T-helper 1 cell treated with Interleukin-12 subunit alpha and Interleukin-12 subunit beta and Interleukin-4 antibody, amounts not matched to agents 30 μg/mL and 1 μg/mL, for 36 hours (primary cell): ENCODE data around the gene ZNF438.
"Not testable (repeated sequence)": the region's sequence is repeated elsewhere in the genome, so short reads cannot be mapped to it uniquely, and the experiment has no call there.

ENCODE experiments used
- H3K27ac Mint-ChIP-seq: one replicate; pipeline ENCODE4 v1.8.0; 2021; ENCODE audit warnings: mild to moderate bottlenecking, mixed read lengths
- H3K27me3 Mint-ChIP-seq: one replicate; pipeline ENCODE4 v1.8.0; 2021; ENCODE audit warnings: low read depth, mixed read lengths
- H3K36me3 Mint-ChIP-seq: one replicate; pipeline ENCODE4 v1.8.0; 2021; ENCODE audit warnings: low read depth, mixed read lengths
- H3K4me1 Mint-ChIP-seq: one replicate; pipeline ENCODE4 v1.8.0; 2021; ENCODE audit warnings: low read depth, mixed read lengths
- H3K4me3 Mint-ChIP-seq: one replicate; pipeline ENCODE4 v1.8.0; 2021; ENCODE audit warnings: mild to moderate bottlenecking, moderate library complexity, mixed read lengths
- H3K9me3 Mint-ChIP-seq: one replicate; pipeline ENCODE4 v1.8.0; 2021; ENCODE audit warnings: mixed read lengths

ZNF438 gene

DNA sequence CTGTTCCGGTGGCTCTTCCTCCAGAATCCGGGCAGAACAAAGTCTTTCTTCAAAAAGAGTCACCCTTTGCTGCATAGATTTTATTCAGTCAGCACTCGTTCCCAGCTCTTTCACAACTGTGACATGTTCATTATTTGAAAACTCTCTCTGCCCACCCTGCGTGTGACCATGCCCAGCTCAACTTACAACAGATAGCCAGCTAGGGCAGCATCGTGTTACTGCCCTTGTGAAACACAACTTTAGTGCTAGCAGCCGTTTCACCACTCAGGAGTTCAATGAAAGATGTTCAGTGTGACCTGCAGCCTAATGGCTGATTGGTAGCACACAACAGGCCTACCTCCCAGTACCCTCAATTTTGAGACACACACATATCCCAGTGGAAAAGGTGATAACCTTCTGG, 57.9 kb downstream of the ZNF438 start:
- Mint-ChIP-seq H3K36me3 (peaks cover 5% of the 10 kb centered on the region), H3K27ac (no peak overlapping the region), H3K4me1 (peaks cover 7% of the 10 kb centered on the region), H3K9me3 (no peaks in the 10 kb centered on the region), H3K4me3 (no peak overlapping the region), H3K27me3 (no peaks in the 10 kb centered on the region)

DNA sequence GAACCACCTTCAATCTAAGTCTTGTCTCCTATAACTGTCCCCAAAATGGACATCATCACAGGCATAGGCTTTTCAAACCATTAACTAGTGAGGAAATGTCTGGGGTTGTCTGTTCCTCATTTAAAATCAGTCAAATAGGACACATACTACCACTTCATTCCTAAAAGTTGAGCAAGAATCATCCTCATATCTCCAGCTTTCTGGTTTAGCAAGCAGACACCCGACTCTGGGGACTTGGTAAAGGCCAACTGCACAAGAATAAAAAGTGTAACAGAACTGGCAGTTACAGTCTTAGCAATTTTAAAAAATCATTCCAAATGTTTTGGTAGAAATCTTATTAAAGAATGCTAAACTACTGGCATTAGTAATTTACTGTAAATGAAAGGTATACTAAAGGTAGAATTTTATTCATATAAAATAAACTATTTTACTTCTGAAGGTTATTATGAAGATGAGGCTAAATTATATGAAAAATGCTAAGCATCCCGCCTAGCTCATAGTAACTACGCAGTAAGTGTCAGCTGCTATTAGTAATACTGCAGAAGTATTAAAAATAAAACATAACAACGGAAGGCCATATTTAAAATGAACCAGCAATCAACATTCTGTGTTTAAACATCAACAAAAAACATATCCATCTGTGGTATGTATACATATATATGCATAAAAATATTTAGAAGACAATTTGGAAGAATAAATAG, 60.8 kb downstream of the ZNF438 start:
- no peak overlapping the region for H3K27ac Mint-ChIP-seq
- no peak overlapping the region for H3K4me3 Mint-ChIP-seq
- H3K36me3 Mint-ChIP-seq = peaks cover 5% of the 10 kb centered on the region
- no peaks in the 10 kb centered on the region for H3K9me3 Mint-ChIP-seq
- H3K4me1 Mint-ChIP-seq = peaks cover 7% of the 10 kb centered on the region
- no peaks in the 10 kb centered on the region for H3K27me3 Mint-ChIP-seq

GRCh38 chr10:30968711-30969110, 63.0 kb downstream of the ZNF438 start:
- no peaks in the 10 kb centered on the region for H3K9me3 Mint-ChIP-seq
- no peaks in the 10 kb centered on the region for H3K27me3 Mint-ChIP-seq
- peaks cover 12% of the 10 kb centered on the region for H3K4me1 Mint-ChIP-seq
- H3K4me3 Mint-ChIP-seq = no peak overlapping the region
- no peak overlapping the region for H3K27ac Mint-ChIP-seq
- H3K36me3 Mint-ChIP-seq = peaks cover 6% of the 10 kb centered on the region

DNA sequence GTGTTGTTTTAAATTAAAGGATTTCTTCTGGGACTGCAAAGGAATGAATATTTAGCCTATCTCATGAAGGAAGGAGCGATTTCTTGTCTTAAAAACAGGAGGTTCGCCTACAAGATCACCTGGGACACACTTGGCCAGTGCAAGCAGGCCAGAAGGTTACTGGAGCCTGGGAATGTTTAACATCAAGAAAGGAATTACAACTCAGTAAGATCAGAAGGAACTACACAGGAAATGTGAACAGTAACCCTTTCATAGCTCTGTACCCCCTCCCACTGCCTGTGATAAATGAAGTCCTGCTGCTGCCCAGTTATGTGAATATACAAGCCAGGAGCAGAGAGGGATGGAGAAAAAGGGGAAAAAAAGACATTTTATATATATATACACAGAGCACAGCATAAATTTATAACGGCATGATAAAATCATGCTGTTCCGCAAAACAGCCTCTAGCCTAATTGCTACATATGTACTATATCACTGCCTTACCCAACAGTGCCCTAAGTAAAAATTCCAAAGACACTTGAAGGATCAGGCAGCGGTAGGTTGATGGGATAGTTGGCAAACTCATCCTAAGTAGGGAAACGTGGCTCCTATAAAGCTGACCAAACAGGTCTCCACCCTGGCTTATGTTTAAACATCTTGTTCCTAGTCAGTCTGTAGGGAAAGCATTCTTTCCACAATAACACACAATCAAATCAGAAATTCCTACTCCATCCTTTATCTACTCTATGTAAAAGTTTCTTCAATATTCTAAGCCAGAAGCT, 63.8 kb downstream of the ZNF438 start:
- Mint-ChIP-seq H3K4me1 (peaks cover 12% of the 10 kb centered on the region), H3K27me3 (no peaks in the 10 kb centered on the region), H3K27ac (no peak overlapping the region), H3K4me3 (no peak overlapping the region), H3K36me3 (peaks cover 5% of the 10 kb centered on the region), H3K9me3 (no peaks in the 10 kb centered on the region)

DNA sequence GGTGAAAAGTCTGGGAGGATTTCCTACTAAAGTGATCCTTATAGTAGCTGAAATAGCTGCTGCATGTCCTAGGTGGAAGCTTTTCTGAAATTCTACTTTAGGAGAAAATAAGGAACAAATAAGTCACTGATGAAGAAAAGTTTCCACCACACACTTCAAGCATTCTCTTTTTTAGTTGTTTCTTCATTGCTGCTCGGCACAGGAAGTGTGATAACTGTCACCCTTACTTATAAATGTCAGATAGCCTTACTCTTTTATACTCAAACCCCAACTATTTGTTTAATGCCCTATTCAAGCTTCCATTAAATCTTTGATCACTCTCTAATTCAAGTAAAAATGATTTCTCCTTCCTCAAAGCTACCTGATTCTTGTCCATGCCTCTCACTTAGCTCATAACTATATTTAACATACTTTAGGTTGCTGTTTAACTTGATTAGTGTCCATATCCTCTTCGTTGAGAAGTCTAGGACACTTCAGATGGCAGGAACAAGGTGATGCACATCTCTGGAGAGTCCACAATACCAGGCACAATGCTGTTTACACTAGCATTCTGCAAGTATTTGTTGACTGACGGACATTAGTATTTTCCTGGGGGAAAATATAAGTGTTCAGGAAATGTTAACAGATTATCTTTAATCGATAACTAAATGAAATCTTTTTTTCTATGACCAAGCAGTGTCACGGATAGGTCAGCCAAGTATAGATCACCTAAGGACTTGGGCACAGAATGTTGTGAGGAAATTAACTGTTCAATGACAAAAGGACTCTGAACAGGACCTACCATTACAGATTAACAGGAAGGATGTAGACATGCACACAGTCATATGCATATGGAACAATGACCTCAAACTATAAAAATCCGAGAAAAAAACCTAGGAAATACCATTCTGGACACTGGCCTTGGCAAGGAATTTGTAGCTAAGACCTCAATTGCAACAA, 67.4 kb downstream of the ZNF438 start:
- peaks cover 6% of the 10 kb centered on the region for H3K4me1 Mint-ChIP-seq
- H3K36me3 Mint-ChIP-seq = peaks cover 4% of the 10 kb centered on the region
- peaks cover 3% of the 10 kb centered on the region for H3K9me3 Mint-ChIP-seq
- no peaks in the 10 kb centered on the region for H3K27me3 Mint-ChIP-seq
- no peak overlapping the region for H3K4me3 Mint-ChIP-seq
- H3K27ac Mint-ChIP-seq = peak overlapping the region; percentile 65

DNA sequence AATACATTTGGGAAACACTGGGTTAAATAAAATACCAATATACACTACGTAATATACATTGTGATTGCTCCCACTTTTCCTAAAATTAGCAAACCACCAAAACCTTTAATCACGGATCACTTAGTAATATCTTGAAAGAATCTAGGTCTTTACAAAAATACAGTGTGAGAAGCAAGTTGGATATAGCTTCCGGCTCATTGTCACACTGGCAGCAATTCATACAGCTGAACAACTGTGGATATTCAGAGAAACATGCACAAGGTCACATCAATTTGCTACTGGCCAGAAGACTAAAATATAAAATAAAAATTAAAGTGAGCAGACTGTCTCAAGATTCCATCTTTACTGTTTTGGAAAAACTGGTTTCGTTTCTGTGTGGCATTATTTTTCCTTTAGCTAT, 69.1 kb downstream of the ZNF438 start:
- Mint-ChIP-seq H3K4me1 (peaks cover 5% of the 10 kb centered on the region), H3K27ac (no peak overlapping the region)

DNA sequence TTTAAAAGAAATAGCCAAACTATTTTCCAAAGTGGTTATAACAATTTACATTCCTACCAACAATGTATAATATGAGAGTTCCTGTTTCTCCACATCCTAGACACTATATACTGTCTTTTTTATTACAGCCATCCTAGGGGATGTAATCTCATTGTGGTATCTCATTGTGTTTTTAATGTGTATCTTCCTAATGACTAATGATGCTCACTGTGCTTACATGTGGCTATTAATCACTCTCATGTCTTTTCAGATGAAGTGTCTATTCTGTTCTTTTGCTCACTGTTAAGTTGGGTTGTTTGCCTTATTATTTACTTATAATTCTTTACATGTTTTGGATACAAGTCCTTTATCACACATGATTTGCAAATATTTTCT, 71.8 kb downstream of the ZNF438 start:
- Mint-ChIP-seq H3K27me3 (no peaks in the 10 kb centered on the region), H3K4me1 (peaks cover 5% of the 10 kb centered on the region), H3K36me3 (peaks cover 2% of the 10 kb centered on the region), H3K27ac (no peak overlapping the region), H3K9me3 (peaks cover 15% of the 10 kb centered on the region), H3K4me3 (no peak overlapping the region)

More for the DNA sequence above, 69.1 kb downstream of the ZNF438 start:
- Mint-ChIP-seq H3K4me3 (no peak overlapping the region), H3K9me3 (peaks cover 7% of the 10 kb centered on the region), H3K27me3 (no peaks in the 10 kb centered on the region), H3K36me3 (peaks cover 4% of the 10 kb centered on the region)

DNA sequence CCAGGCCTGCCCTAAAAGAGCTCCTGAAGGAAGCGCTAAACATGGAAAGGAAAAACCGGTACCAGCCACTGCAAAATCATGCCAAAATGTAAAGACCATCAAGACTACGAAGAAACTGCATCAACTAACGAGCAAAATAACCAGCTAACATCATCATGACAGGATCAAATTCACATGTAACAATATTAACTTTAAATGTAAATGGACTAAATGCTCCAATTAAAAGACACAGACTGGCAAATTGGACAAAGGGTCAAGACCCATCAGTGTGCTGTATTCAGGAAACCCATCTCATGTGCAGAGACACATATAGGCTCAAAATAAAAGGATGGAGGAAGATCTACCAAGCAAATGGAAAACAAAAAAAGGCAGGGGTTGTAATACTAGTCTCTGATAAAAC, 82.4 kb downstream of the ZNF438 start:
- not testable (repeated sequence) for H3K27ac Mint-ChIP-seq, H3K4me3 Mint-ChIP-seq, H3K36me3 Mint-ChIP-seq, H3K4me1 Mint-ChIP-seq, H3K27me3 Mint-ChIP-seq
- H3K9me3 Mint-ChIP-seq = peaks cover 15% of the 10 kb centered on the region

GRCh38 chr10:30944005-30944404, 87.7 kb downstream of the ZNF438 start:
- no peak overlapping the region for H3K4me3 Mint-ChIP-seq
- peaks cover 11% of the 10 kb centered on the region for H3K9me3 Mint-ChIP-seq
- H3K36me3 Mint-ChIP-seq = peaks cover 11% of the 10 kb centered on the region
- H3K27me3 Mint-ChIP-seq = no peaks in the 10 kb centered on the region
- H3K4me1 Mint-ChIP-seq = no peaks in the 10 kb centered on the region
- no peak overlapping the region for H3K27ac Mint-ChIP-seq

- H3K27me3 Mint-ChIP-seq = no peaks in the 10 kb centered on the region
- no peak overlapping the region for H3K4me3 Mint-ChIP-seq
- no peaks in the 10 kb centered on the region for H3K4me1 Mint-ChIP-seq
- peaks cover 12% of the 10 kb centered on the region for H3K36me3 Mint-ChIP-seq
- H3K27ac Mint-ChIP-seq = no peak overlapping the region
- peaks cover 11% of the 10 kb centered on the region for H3K9me3 Mint-ChIP-seq
Measured at GRCh38 chr10:30943451-30943850, 88.2 kb downstream of the ZNF438 start.

- H3K9me3 Mint-ChIP-seq = peaks cover 6% of the 10 kb centered on the region
- peaks cover 10% of the 10 kb centered on the region for H3K36me3 Mint-ChIP-seq
- no peaks in the 10 kb centered on the region for H3K4me1 Mint-ChIP-seq
- H3K27ac Mint-ChIP-seq = no peak overlapping the region
- no peaks in the 10 kb centered on the region for H3K27me3 Mint-ChIP-seq
- H3K4me3 Mint-ChIP-seq = no peak overlapping the region
Measured at GRCh38 chr10:30940256-30940655, 91.4 kb downstream of the ZNF438 start.

GRCh38 chr10:30939643-30940251, 91.9 kb downstream of the ZNF438 start:
- Mint-ChIP-seq H3K36me3 (peaks cover 13% of the 10 kb centered on the region), H3K27me3 (no peaks in the 10 kb centered on the region), H3K9me3 (peaks cover 6% of the 10 kb centered on the region), H3K27ac (no peak overlapping the region), H3K4me1 (peaks cover 4% of the 10 kb centered on the region), H3K4me3 (no peak overlapping the region)

GRCh38 chr10:30935078-30935477, 96.6 kb downstream of the ZNF438 start:
- H3K36me3 Mint-ChIP-seq = peaks cover 11% of the 10 kb centered on the region
- H3K4me3 Mint-ChIP-seq = no peak overlapping the region
- H3K9me3 Mint-ChIP-seq = peaks cover 3% of the 10 kb centered on the region
- peak overlapping the region; percentile 74 for H3K27ac Mint-ChIP-seq
- no peaks in the 10 kb centered on the region for H3K27me3 Mint-ChIP-seq
- H3K4me1 Mint-ChIP-seq = peaks cover 4% of the 10 kb centered on the region

GRCh38 chr10:30931094-30931493, 100.6 kb downstream of the ZNF438 start:
- Mint-ChIP-seq H3K4me3 (no peak overlapping the region), H3K9me3 (peaks cover 8% of the 10 kb centered on the region), H3K4me1 (peaks cover 16% of the 10 kb centered on the region), H3K36me3 (peaks cover 16% of the 10 kb centered on the region), H3K27me3 (no peaks in the 10 kb centered on the region), H3K27ac (no peak overlapping the region)
